ENCODE results near the gene VTI1A.

GRCh38 chr10:112655722-112656121, 208.7 kb downstream of the VTI1A start:
- TF ChIP-seq, protein P1, sequence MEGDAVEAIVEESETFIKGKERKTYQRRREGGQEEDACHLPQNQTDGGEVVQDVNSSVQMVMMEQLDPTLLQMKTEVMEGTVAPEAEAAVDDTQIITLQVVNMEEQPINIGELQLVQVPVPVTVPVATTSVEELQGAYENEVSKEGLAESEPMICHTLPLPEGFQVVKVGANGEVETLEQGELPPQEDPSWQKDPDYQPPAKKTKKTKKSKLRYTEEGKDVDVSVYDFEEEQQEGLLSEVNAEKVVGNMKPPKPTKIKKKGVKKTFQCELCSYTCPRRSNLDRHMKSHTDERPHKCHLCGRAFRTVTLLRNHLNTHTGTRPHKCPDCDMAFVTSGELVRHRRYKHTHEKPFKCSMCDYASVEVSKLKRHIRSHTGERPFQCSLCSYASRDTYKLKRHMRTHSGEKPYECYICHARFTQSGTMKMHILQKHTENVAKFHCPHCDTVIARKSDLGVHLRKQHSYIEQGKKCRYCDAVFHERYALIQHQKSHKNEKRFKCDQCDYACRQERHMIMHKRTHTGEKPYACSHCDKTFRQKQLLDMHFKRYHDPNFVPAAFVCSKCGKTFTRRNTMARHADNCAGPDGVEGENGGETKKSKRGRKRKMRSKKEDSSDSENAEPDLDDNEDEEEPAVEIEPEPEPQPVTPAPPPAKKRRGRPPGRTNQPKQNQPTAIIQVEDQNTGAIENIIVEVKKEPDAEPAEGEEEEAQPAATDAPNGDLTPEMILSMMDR (IDR thresholded peaks at IDR 0.05; ENCODE audit: low read depth, low read length): no peak
- TF ChIP-seq MYC (IDR thresholded peaks at IDR 0.05; ENCODE audit: low read depth, low read length): no peak

All from NB4 (cell line).